ENCODE data around the gene GPC6. TPM values are rescaled to one million over a fixed set of nuclear protein-coding genes. Genes with fewer than 3 reads are reported as not detected.

GPC6 gene
- polyA plus RNA-seq, 2 of the 4 experiments (the other 2 are of a cell fraction), result 8.0 to 14.4 TPM

DNA sequence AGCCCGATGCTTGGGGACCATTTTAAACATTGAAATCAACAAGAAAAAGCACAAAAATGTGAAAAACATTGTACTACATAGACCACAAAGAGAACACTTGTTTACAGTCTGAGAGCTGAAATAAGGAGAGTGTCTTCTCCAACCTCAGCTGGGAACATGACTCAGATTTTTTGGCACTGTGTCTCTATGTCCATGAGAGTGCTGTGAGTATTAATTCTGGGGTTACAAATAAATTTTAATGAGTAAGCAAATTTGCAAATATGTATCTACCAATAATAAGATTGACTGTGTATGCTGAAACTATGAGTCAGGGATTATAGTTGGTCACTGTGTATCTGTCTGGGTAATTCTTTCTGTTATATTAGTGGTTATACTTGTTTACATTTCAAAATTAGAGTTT lies 1078.9 kb downstream of the GPC6 start:
- ATAC-seq (peak; percentile 51 to 59; a peak in 4 of 6 replicates), DNase-seq (ENCODE audit: low read depth in 1 of 2, low spot score in 1 of 2) (peak in 1 of 2 experiments; percentile 3), FAIRE-seq (no peak)
- TF ChIP-seq, protein P1, sequence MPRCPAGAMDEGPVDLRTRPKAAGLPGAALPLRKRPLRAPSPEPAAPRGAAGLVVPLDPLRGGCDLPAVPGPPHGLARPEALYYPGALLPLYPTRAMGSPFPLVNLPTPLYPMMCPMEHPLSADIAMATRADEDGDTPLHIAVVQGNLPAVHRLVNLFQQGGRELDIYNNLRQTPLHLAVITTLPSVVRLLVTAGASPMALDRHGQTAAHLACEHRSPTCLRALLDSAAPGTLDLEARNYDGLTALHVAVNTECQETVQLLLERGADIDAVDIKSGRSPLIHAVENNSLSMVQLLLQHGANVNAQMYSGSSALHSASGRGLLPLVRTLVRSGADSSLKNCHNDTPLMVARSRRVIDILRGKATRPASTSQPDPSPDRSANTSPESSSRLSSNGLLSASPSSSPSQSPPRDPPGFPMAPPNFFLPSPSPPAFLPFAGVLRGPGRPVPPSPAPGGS (IDR thresholded peaks at IDR 0.05), result no peak
- TF ChIP-seq MAFK (IDR thresholded peaks at IDR 0.05; ENCODE audit: partially characterized antibody), result peak; percentile 92
- no peak for TF ChIP-seq ZFP36 (IDR thresholded peaks at IDR 0.05; ENCODE audit: borderline replicate concordance, partially characterized antibody)
- TF ChIP-seq, protein P2, sequence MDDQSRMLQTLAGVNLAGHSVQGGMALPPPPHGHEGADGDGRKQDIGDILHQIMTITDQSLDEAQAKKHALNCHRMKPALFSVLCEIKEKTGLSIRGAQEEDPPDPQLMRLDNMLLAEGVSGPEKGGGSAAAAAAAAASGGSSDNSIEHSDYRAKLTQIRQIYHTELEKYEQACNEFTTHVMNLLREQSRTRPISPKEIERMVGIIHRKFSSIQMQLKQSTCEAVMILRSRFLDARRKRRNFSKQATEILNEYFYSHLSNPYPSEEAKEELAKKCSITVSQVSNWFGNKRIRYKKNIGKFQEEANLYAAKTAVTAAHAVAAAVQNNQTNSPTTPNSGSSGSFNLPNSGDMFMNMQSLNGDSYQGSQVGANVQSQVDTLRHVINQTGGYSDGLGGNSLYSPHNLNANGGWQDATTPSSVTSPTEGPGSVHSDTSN (IDR thresholded peaks at IDR 0.05), result no peak
- no peak for TF ChIP-seq POLR2A (IDR thresholded peaks at IDR 0.05; ENCODE audit: low read length)
- TF ChIP-seq FOSL2 (IDR thresholded peaks at IDR 0.05), result no peak
- TF ChIP-seq FOSL2 (CRISPR knock-in tag; IDR thresholded peaks at IDR 0.05), result peak; percentile 42; the same call in 1 of the 2 replicates
- TF ChIP-seq JUN (IDR thresholded peaks at IDR 0.05), result no peak
- TF ChIP-seq TP53 (CRISPR knock-in tag; IDR thresholded peaks at IDR 0.05), result no peak
- no peak for TF ChIP-seq RCOR1 (IDR thresholded peaks at IDR 0.05; ENCODE audit: low read depth, low read length)
- ChIA-PET CTCF (interaction anchor here (0.5 to 0.8 kb wide), 2 partner anchors 20 to 33 kb away, joined by 3 to 6 read pairs; no protein-coding TSS in a partner anchor), POLR2A (no interaction called here)
- Histone ChIP-seq H3K27ac (peak overlapping the region in 1 of 2 experiments; percentile 40; a peak in 1 of 6 replicates), H3K4me1 (peaks cover 23% of the 10 kb centered on the region), H3K4me2 (peak overlapping the region; percentile 55), H3K4me3 (no peak overlapping the region), H3K9me3 (no peaks in the 10 kb centered on the region)
- WGBS (ENCODE audit: missing lambda C conversion rate), result 5% methylated on average over 1 of the region's 1 CpG

DNA sequence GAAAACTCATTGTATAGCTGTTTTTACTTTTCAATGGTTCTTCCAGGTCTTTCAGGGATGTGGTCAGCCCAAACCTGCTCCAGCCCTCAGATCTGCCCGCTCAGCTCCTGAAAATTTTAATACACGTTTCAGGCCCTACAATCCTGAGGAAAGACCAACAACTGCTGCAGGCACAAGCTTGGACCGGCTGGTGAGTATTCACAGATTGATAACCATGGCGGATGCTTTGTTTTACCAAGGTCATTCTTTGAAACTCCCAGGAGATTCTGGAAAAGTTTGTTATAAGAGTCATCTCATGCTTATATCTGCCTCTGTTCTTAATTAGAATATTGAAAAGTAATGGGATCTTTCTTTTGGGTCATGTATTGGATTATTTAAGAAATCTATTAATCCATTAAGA lies 1079.3 kb downstream of the GPC6 start:
- H3K9me3 ChIP-seq, result no peaks in the 10 kb centered on the region
- no peak overlapping the region for H3K4me3 ChIP-seq
- H3K4me1 ChIP-seq, result peaks cover 23% of the 10 kb centered on the region
- POLR2A ChIA-PET, result no interaction called here
- no peak for DNase-seq (ENCODE audit: low read depth in 1 of 2, low spot score in 1 of 2)
- no peak for TF ChIP-seq BHLHE40 (IDR thresholded peaks at IDR 0.05; ENCODE audit: low read depth, low read length)
- TF ChIP-seq MYC (IDR thresholded peaks at IDR 0.05; ENCODE audit: borderline replicate concordance, low read length), result no peak
- TF ChIP-seq, protein P3, sequence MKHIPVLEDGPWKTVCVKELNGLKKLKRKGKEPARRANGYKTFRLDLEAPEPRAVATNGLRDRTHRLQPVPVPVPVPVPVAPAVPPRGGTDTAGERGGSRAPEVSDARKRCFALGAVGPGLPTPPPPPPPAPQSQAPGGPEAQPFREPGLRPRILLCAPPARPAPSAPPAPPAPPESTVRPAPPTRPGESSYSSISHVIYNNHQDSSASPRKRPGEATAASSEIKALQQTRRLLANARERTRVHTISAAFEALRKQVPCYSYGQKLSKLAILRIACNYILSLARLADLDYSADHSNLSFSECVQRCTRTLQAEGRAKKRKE (CRISPR knock-in tag; IDR thresholded peaks at IDR 0.05; ENCODE audit: low read depth), result no peak
- no peak for TF ChIP-seq ZFP36 (IDR thresholded peaks at IDR 0.05; ENCODE audit: borderline replicate concordance, partially characterized antibody)
- TF ChIP-seq CHD4 (IDR thresholded peaks at IDR 0.05; ENCODE audit: borderline replicate concordance), result no peak
- TF ChIP-seq NR3C1 (IDR thresholded peaks at IDR 0.05), result no peak
- TF ChIP-seq, protein P4, sequence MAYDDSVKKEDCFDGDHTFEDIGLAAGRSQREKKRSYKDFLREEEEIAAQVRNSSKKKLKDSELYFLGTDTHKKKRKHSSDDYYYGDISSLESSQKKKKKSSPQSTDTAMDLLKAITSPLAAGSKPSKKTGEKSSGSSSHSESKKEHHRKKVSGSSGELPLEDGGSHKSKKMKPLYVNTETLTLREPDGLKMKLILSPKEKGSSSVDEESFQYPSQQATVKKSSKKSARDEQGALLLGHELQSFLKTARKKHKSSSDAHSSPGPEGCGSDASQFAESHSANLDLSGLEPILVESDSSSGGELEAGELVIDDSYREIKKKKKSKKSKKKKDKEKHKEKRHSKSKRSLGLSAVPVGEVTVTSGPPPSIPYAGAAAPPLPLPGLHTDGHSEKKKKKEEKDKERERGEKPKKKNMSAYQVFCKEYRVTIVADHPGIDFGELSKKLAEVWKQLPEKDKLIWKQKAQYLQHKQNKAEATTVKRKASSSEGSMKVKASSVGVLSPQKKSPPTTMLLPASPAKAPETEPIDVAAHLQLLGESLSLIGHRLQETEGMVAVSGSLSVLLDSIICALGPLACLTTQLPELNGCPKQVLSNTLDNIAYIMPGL (CRISPR knock-in tag; IDR thresholded peaks at IDR 0.05; ENCODE audit: borderline replicate concordance), result no peak
- WGBS (ENCODE audit: missing lambda C conversion rate), result 64% methylated on average over 4 of the region's 4 CpGs
- ATAC-seq, result no peak
- peak overlapping the region in 1 of 2 experiments; percentile 40; a peak in 2 of 6 replicates for H3K27ac ChIP-seq
- peak overlapping the region; percentile 55; the same call in 2 of the 3 replicates for H3K4me2 ChIP-seq
- no peak for FAIRE-seq
- CTCF ChIA-PET, result interaction anchor here (0.5 to 0.8 kb wide), 2 partner anchors 20 to 33 kb away, joined by 3 to 6 read pairs; no protein-coding TSS in a partner anchor

DNA sequence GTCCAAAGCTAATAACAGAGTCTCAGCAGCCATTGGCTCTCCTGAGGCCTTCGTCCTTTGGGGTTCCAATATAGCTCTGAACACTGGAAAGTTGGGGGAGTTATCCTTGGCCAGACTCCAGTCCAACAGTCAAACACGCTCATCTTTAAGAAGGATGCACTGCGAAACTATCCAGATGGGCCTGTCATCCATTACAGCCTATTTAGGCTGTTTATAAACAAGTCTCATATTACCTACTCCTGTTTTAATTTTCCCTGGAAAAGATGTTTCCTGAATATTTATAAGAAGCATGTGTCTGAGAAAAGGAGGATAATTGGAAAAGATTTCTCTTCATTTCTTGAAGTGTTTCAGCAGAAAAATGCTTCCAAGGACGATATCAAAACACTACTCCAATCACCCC lies 1082.2 kb downstream of the GPC6 start:
- FAIRE-seq, result no peak
- no peak for DNase-seq (ENCODE audit: low read depth in 1 of 2, low spot score in 1 of 2)
- TF ChIP-seq, protein P5, sequence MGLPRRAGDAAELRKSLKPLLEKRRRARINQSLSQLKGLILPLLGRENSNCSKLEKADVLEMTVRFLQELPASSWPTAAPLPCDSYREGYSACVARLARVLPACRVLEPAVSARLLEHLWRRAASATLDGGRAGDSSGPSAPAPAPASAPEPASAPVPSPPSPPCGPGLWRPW (IDR thresholded peaks at IDR 0.05), result no peak
- TF ChIP-seq, protein P6, sequence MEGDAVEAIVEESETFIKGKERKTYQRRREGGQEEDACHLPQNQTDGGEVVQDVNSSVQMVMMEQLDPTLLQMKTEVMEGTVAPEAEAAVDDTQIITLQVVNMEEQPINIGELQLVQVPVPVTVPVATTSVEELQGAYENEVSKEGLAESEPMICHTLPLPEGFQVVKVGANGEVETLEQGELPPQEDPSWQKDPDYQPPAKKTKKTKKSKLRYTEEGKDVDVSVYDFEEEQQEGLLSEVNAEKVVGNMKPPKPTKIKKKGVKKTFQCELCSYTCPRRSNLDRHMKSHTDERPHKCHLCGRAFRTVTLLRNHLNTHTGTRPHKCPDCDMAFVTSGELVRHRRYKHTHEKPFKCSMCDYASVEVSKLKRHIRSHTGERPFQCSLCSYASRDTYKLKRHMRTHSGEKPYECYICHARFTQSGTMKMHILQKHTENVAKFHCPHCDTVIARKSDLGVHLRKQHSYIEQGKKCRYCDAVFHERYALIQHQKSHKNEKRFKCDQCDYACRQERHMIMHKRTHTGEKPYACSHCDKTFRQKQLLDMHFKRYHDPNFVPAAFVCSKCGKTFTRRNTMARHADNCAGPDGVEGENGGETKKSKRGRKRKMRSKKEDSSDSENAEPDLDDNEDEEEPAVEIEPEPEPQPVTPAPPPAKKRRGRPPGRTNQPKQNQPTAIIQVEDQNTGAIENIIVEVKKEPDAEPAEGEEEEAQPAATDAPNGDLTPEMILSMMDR (IDR thresholded peaks at IDR 0.05), result no peak
- TF ChIP-seq ESRRA (IDR thresholded peaks at IDR 0.05; ENCODE audit: borderline replicate concordance, low read length) (no peak), JUN (IDR thresholded peaks at IDR 0.05) (no peak), SMC3 (IDR thresholded peaks at IDR 0.05) (no peak), NPAS2 (CRISPR knock-in tag; IDR thresholded peaks at IDR 0.05; ENCODE audit: borderline replicate concordance) (no peak), NFE2L2 (conservative IDR thresholded peaks at IDR 0.05; ENCODE audit: low read length) (no peak), ZFP36 (IDR thresholded peaks at IDR 0.05; ENCODE audit: borderline replicate concordance, partially characterized antibody) (no peak), BHLHE40 (IDR thresholded peaks at IDR 0.05; ENCODE audit: low read depth, low read length) (no peak), NR3C1 (IDR thresholded peaks at IDR 0.05) (no peak), POLR2A (IDR thresholded peaks at IDR 0.05; ENCODE audit: low read length) (no peak), HEYL (CRISPR knock-in tag; IDR thresholded peaks at IDR 0.05) (no peak), CHD2 (IDR thresholded peaks at IDR 0.05; ENCODE audit: low read length, partially characterized antibody) (no peak)
- ChIA-PET CTCF (no interaction called here), POLR2A (no interaction called here)
- Histone ChIP-seq H3K4me2 (no peak overlapping the region), H3K4me1 (peaks cover 23% of the 10 kb centered on the region), H3K9me3 (no peaks in the 10 kb centered on the region), H3K4me3 (no peak overlapping the region), H3K27ac (no peak overlapping the region)
- no peak for ATAC-seq
- 80% methylated on average over 4 of the region's 4 CpGs for WGBS (ENCODE audit: missing lambda C conversion rate)

Data from A549 (cell line).